Measurements from ENCODE around the gene ZNF230.

DNA sequence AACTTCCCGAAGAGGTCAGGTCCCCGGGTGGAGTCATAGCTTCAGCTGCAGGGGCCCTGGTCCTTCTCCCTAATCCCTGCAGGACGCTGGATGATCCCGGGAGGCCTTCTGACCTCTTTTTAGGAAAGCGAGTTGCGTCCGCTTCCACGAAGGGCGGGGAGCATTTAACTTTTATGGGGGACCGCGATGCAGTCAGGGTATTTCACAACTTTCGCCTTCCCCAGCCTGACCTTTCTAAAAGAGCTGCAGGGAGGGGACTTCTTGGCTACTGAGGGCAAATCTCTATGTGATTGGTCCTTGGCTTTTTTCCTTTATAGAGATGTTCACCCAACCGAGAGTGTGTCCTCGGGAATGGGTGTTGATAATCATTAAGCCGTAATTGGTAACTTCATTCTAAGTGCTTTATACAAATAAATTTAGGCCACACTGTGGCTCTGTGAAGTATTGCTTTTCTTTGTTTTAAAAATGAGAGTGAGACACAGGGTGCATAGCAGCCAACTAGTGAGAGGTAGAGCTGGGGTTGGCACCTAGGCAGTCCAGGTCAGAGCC is 778 bp downstream of the ZNF230 start:
- TF ChIP-seq EZH2 (IDR thresholded peaks at IDR 0.05; ENCODE audit: low read length) (no peak), CTCF (optimal IDR thresholded peaks at IDR 0.05 in 1 of 3, IDR thresholded peaks at IDR 0.05 in 1 of 3, conservative IDR thresholded peaks at IDR 0.05 in 1 of 3; ENCODE audit: extremely low read depth in 1 of 3, insufficient read depth in 2 of 3, low read length in 3 of 3) (peak in 1 of 3 experiments; percentile 4)

Data from keratinocyte (primary cell).